ENCODE results near the gene GPATCH8.
"Not testable (repeated sequence)": the region's sequence is repeated elsewhere in the genome, so short reads cannot be mapped to it uniquely, and the experiment has no call there.

GPATCH8 gene

GRCh38 chr17:44518032-44518431 lies 14.8 kb upstream of the GPATCH8 start:
- H3K4ac ChIP-seq (ENCODE audit: low read depth, low read length), result no peak overlapping the region
- no peak overlapping the region for H4K8ac ChIP-seq (ENCODE audit: low read depth, low read length)
- H3K9me3 ChIP-seq (ENCODE audit: insufficient read depth, low read depth, low read length), result peaks cover under 1% of the 10 kb centered on the region
- no peaks in the 10 kb centered on the region for H3K79me1 ChIP-seq (ENCODE audit: low read length)
- no peak overlapping the region for H2AFZ ChIP-seq (ENCODE audit: insufficient read depth, low read length, poor library complexity)
- no peak overlapping the region for H3K9ac ChIP-seq (ENCODE audit: low read length)
- no peaks in the 10 kb centered on the region for H3K36me3 ChIP-seq (ENCODE audit: control insufficient read depth in 1 of 2, insufficient read depth in 2 of 2, low read length in 2 of 2)
- H4K12ac ChIP-seq (ENCODE audit: low read depth, low read length), result no peak overlapping the region
- no peaks in the 10 kb centered on the region for H3K4me1 ChIP-seq (ENCODE audit: control insufficient read depth in 1 of 2, insufficient read depth in 2 of 2, low read length in 2 of 2)
- no peak overlapping the region for H3K18ac ChIP-seq (ENCODE audit: low read length)
- H2AK5ac ChIP-seq (ENCODE audit: low read length), result no peak overlapping the region
- no peak overlapping the region for H3K14ac ChIP-seq (ENCODE audit: low read length)
- H3K79me2 ChIP-seq (ENCODE audit: control insufficient read depth, insufficient read depth, low read length, poor library complexity), result no peaks in the 10 kb centered on the region
- no peak overlapping the region for H3K4me2 ChIP-seq (ENCODE audit: low read length)
- H3K27ac ChIP-seq (ENCODE audit: low read depth, low read length), result no peak overlapping the region
- H2BK12ac ChIP-seq (ENCODE audit: low read length), result no peak overlapping the region
- no peak overlapping the region for H2BK5ac ChIP-seq (ENCODE audit: low read depth, low read length, poor library complexity)
- H3K4me3 ChIP-seq (ENCODE audit: low read depth, low read length), result no peak overlapping the region
- H3K23ac ChIP-seq (ENCODE audit: low read length), result no peak overlapping the region
- H3K27me3 ChIP-seq (ENCODE audit: insufficient read depth, low read length), result no peaks in the 10 kb centered on the region
- DNase-seq, result no peak
- H2BK120ac ChIP-seq (ENCODE audit: insufficient read depth, low read length, poor library complexity), result no peak overlapping the region
- H4K91ac ChIP-seq (ENCODE audit: low read depth, low read length), result no peak overlapping the region
- no CpG with 5 or more reads among the region's 3 CpGs for WGBS (ENCODE audit: extremely low coverage, insufficient coverage, insufficient read length)

- H2AFZ ChIP-seq (ENCODE audit: insufficient read depth, low read length, poor library complexity); H3K4ac ChIP-seq (ENCODE audit: low read depth, low read length); H3K79me2 ChIP-seq (ENCODE audit: control insufficient read depth, insufficient read depth, low read length, poor library complexity); H3K36me3 ChIP-seq (ENCODE audit: control insufficient read depth in 1 of 2, insufficient read depth in 2 of 2, low read length in 2 of 2); H2AK5ac ChIP-seq (ENCODE audit: low read length); H3K27ac ChIP-seq (ENCODE audit: low read depth, low read length); H2BK120ac ChIP-seq (ENCODE audit: insufficient read depth, low read length, poor library complexity); H2BK5ac ChIP-seq (ENCODE audit: low read depth, low read length, poor library complexity); H4K91ac ChIP-seq (ENCODE audit: low read depth, low read length); H3K4me3 ChIP-seq (ENCODE audit: low read depth, low read length); H4K12ac ChIP-seq (ENCODE audit: low read depth, low read length); H3K9me3 ChIP-seq (ENCODE audit: insufficient read depth, low read depth, low read length); H3K23ac ChIP-seq (ENCODE audit: low read length); H3K18ac ChIP-seq (ENCODE audit: low read length); H3K9ac ChIP-seq (ENCODE audit: low read length); H3K14ac ChIP-seq (ENCODE audit: low read length); H3K27me3 ChIP-seq (ENCODE audit: insufficient read depth, low read length); H2BK12ac ChIP-seq (ENCODE audit: low read length); H3K79me1 ChIP-seq (ENCODE audit: low read length); H3K4me1 ChIP-seq (ENCODE audit: control insufficient read depth in 1 of 2, insufficient read depth in 2 of 2, low read length in 2 of 2): not testable (repeated sequence)
- WGBS (ENCODE audit: extremely low coverage, insufficient coverage, insufficient read length), result no CpG with 5 or more reads among the region's 14 CpGs
- peak overlapping the region; percentile 44 for H4K8ac ChIP-seq (ENCODE audit: low read depth, low read length)
- H3K4me2 ChIP-seq (ENCODE audit: low read length), result peak overlapping the region; percentile 44
- peak in 1 of 2 donors; percentile 17 for DNase-seq
Observed at GRCh38 chr17:44511241-44512134, 8.3 kb upstream of the GPATCH8 start.

- not testable (repeated sequence) for H3K27me3 ChIP-seq (ENCODE audit: insufficient read depth, low read length); H3K18ac ChIP-seq (ENCODE audit: low read length); H4K12ac ChIP-seq (ENCODE audit: low read depth, low read length); H2AK5ac ChIP-seq (ENCODE audit: low read length); H4K91ac ChIP-seq (ENCODE audit: low read depth, low read length); H3K27ac ChIP-seq (ENCODE audit: low read depth, low read length); H2AFZ ChIP-seq (ENCODE audit: insufficient read depth, low read length, poor library complexity); H3K4me2 ChIP-seq (ENCODE audit: low read length); H3K36me3 ChIP-seq (ENCODE audit: control insufficient read depth in 1 of 2, insufficient read depth in 2 of 2, low read length in 2 of 2); H3K4me1 ChIP-seq (ENCODE audit: control insufficient read depth in 1 of 2, insufficient read depth in 2 of 2, low read length in 2 of 2); H3K4me3 ChIP-seq (ENCODE audit: low read depth, low read length); H3K79me2 ChIP-seq (ENCODE audit: control insufficient read depth, insufficient read depth, low read length, poor library complexity); H3K9ac ChIP-seq (ENCODE audit: low read length); H2BK12ac ChIP-seq (ENCODE audit: low read length); H3K14ac ChIP-seq (ENCODE audit: low read length); H3K9me3 ChIP-seq (ENCODE audit: insufficient read depth, low read depth, low read length); H3K4ac ChIP-seq (ENCODE audit: low read depth, low read length); H2BK5ac ChIP-seq (ENCODE audit: low read depth, low read length, poor library complexity); H3K23ac ChIP-seq (ENCODE audit: low read length); H2BK120ac ChIP-seq (ENCODE audit: insufficient read depth, low read length, poor library complexity); H3K79me1 ChIP-seq (ENCODE audit: low read length); DNase-seq; H4K8ac ChIP-seq (ENCODE audit: low read depth, low read length)
- no CpG with 5 or more reads among the region's 10 CpGs for WGBS (ENCODE audit: extremely low coverage, insufficient coverage, insufficient read length)
Observed at GRCh38 chr17:44506939-44507604, 3.9 kb upstream of the GPATCH8 start.

- peak overlapping the region; percentile 78 for H4K12ac ChIP-seq (ENCODE audit: low read depth, low read length)
- H3K14ac ChIP-seq (ENCODE audit: low read length), result peak overlapping the region; percentile 90
- peak overlapping the region; percentile 42 for H2AK5ac ChIP-seq (ENCODE audit: low read length)
- whole genome bisulfite sequencing (ENCODE audit: extremely low coverage, insufficient coverage, insufficient read length), result no CpG with 5 or more reads among the region's 25 CpGs
- no peaks in the 10 kb centered on the region for H3K36me3 ChIP-seq (ENCODE audit: control insufficient read depth in 1 of 2, insufficient read depth in 2 of 2, low read length in 2 of 2)
- peak overlapping the region; percentile 93 for H4K8ac ChIP-seq (ENCODE audit: low read depth, low read length)
- H3K23ac ChIP-seq (ENCODE audit: low read length), result no peak overlapping the region
- peak overlapping the region; percentile 89 for H3K9ac ChIP-seq (ENCODE audit: low read length)
- H3K79me2 ChIP-seq (ENCODE audit: control insufficient read depth, insufficient read depth, low read length, poor library complexity), result peaks cover 8% of the 10 kb centered on the region
- H3K79me1 ChIP-seq (ENCODE audit: low read length), result peaks cover 7% of the 10 kb centered on the region
- H2BK12ac ChIP-seq (ENCODE audit: low read length), result no peak overlapping the region
- peak overlapping the region; percentile 69 for H3K4me2 ChIP-seq (ENCODE audit: low read length)
- no peaks in the 10 kb centered on the region for H3K4me1 ChIP-seq (ENCODE audit: control insufficient read depth in 1 of 2, insufficient read depth in 2 of 2, low read length in 2 of 2)
- peak overlapping the region; percentile 72 for H2AFZ ChIP-seq (ENCODE audit: insufficient read depth, low read length, poor library complexity)
- DNase-seq, result peak in 1 of 2 donors; percentile 62
- peak overlapping the region; percentile 84 for H2BK120ac ChIP-seq (ENCODE audit: insufficient read depth, low read length, poor library complexity)
- H3K4ac ChIP-seq (ENCODE audit: low read depth, low read length), result peak overlapping the region; percentile 83
- H3K18ac ChIP-seq (ENCODE audit: low read length), result peak overlapping the region; percentile 82
- peak overlapping the region; percentile 59 for H2BK5ac ChIP-seq (ENCODE audit: low read depth, low read length, poor library complexity)
- H3K27me3 ChIP-seq (ENCODE audit: insufficient read depth, low read length), result no peaks in the 10 kb centered on the region
- H4K91ac ChIP-seq (ENCODE audit: low read depth, low read length), result peak overlapping the region; percentile 78
- peak overlapping the region; percentile 84 for H3K27ac ChIP-seq (ENCODE audit: low read depth, low read length)
- peak overlapping the region; percentile 90 for H3K4me3 ChIP-seq (ENCODE audit: low read depth, low read length)
- no peaks in the 10 kb centered on the region for H3K9me3 ChIP-seq (ENCODE audit: insufficient read depth, low read depth, low read length)
Observed at GRCh38 chr17:44502598-44503146, 534 bp downstream of the GPATCH8 start.

Data from trophoblast cell (in vitro differentiated cells and primary cell).